Measurements from ENCODE around the gene RPL10A. TPM values are rescaled to one million over a fixed set of nuclear protein-coding genes. Genes with fewer than 3 reads are reported as not detected.

Gene RPL10A
- total and polyA plus RNA-seq, 2 of the 13 experiments (the other 11 are each of a cell fraction or from before 2014, with no cell fraction given) = 1,854 to 2,726 TPM

- TF ChIP-seq AGO1 (IDR thresholded peaks at IDR 0.05; ENCODE audit: low read depth, low read length, poor library complexity, severe bottlenecking) (no peak), ZNF501 (CRISPR knock-in tag; IDR thresholded peaks at IDR 0.05) (peak; percentile 92), ZNF597 (CRISPR knock-in tag; IDR thresholded peaks at IDR 0.05) (no peak), FOXK2 (IDR thresholded peaks at IDR 0.05) (no peak), PBX2 (CRISPR knock-in tag; IDR thresholded peaks at IDR 0.05) (no peak), NR2F2 (IDR thresholded peaks at IDR 0.05; ENCODE audit: borderline replicate concordance, low read depth) (no peak), SNAPC5 (CRISPR knock-in tag; IDR thresholded peaks at IDR 0.05; ENCODE audit: borderline replicate concordance) (peak; percentile 73; the same call in 1 of the 2 replicates), ETS1 (CRISPR knock-in tag; IDR thresholded peaks at IDR 0.05) (peak; percentile 49; the same call in 1 of the 2 replicates), FOXM1 (CRISPR knock-in tag; IDR thresholded peaks at IDR 0.05) (peak; percentile 50; the same call in 1 of the 2 replicates), KAT8 (CRISPR knock-in tag; IDR thresholded peaks at IDR 0.05) (peak; percentile 78; the same call in 1 of the 2 replicates), POLR2AphosphoS5 (IDR thresholded peaks at IDR 0.05; ENCODE audit: low read depth, low read length) (peak; percentile 52; the same call in 1 of the 2 replicates), POGZ (CRISPR knock-in tag; IDR thresholded peaks at IDR 0.05) (no peak), ZNF207 (IDR thresholded peaks at IDR 0.05; ENCODE audit: borderline replicate concordance) (no peak), NFYC (CRISPR knock-in tag; IDR thresholded peaks at IDR 0.05) (peak; percentile 40; the same call in 1 of the 2 replicates), ZNF484 (CRISPR knock-in tag; IDR thresholded peaks at IDR 0.05; ENCODE audit: borderline replicate concordance, low read depth) (no peak), HOXA3 (CRISPR knock-in tag; IDR thresholded peaks at IDR 0.05) (no peak; the same call in none of the 2 replicates)
- TF ChIP-seq, protein P1, sequence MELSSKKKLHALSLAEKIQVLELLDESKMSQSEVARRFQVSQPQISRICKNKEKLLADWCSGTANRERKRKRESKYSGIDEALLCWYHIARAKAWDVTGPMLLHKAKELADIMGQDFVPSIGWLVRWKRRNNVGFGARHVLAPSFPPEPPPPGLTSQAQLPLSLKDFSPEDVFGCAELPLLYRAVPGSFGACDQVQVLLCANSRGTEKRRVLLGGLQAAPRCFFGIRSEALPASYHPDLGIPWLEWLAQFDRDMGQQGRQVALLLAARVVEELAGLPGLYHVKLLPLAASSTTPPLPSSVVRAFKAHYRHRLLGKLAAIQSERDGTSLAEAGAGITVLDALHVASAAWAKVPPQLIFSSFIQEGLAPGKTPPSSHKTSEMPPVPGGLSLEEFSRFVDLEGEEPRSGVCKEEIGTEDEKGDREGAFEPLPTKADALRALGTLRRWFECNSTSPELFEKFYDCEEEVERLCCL (CRISPR knock-in tag; IDR thresholded peaks at IDR 0.05; ENCODE audit: borderline replicate concordance) = 0 out of 2 replicates have a peak, but pooled peaks have one; percentile 48
- TF ChIP-seq, protein P2, sequence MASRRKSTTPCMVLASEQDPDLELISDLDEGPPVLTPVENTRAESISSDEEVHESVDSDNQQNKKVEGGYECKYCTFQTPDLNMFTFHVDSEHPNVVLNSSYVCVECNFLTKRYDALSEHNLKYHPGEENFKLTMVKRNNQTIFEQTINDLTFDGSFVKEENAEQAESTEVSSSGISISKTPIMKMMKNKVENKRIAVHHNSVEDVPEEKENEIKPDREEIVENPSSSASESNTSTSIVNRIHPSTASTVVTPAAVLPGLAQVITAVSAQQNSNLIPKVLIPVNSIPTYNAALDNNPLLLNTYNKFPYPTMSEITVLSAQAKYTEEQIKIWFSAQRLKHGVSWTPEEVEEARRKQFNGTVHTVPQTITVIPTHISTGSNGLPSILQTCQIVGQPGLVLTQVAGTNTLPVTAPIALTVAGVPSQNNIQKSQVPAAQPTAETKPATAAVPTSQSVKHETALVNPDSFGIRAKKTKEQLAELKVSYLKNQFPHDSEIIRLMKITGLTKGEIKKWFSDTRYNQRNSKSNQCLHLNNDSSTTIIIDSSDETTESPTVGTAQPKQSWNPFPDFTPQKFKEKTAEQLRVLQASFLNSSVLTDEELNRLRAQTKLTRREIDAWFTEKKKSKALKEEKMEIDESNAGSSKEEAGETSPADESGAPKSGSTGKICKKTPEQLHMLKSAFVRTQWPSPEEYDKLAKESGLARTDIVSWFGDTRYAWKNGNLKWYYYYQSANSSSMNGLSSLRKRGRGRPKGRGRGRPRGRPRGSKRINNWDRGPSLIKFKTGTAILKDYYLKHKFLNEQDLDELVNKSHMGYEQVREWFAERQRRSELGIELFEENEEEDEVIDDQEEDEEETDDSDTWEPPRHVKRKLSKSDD (CRISPR knock-in tag; IDR thresholded peaks at IDR 0.05; ENCODE audit: low read depth) = no peak
- TF ChIP-seq, protein P3, sequence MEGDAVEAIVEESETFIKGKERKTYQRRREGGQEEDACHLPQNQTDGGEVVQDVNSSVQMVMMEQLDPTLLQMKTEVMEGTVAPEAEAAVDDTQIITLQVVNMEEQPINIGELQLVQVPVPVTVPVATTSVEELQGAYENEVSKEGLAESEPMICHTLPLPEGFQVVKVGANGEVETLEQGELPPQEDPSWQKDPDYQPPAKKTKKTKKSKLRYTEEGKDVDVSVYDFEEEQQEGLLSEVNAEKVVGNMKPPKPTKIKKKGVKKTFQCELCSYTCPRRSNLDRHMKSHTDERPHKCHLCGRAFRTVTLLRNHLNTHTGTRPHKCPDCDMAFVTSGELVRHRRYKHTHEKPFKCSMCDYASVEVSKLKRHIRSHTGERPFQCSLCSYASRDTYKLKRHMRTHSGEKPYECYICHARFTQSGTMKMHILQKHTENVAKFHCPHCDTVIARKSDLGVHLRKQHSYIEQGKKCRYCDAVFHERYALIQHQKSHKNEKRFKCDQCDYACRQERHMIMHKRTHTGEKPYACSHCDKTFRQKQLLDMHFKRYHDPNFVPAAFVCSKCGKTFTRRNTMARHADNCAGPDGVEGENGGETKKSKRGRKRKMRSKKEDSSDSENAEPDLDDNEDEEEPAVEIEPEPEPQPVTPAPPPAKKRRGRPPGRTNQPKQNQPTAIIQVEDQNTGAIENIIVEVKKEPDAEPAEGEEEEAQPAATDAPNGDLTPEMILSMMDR (CRISPR knock-in tag; IDR thresholded peaks at IDR 0.05) = peak; percentile 31; the same call in 1 of the 2 replicates
These were observed 15.8 kb upstream of the RPL10A start, which contains the start of gene FANCE (continued) for GRCh38 chr6:35452183-35453090.
